ENCODE data around the gene TRIM58. TPM values are rescaled to one million over a fixed set of nuclear protein-coding genes. Genes with fewer than 3 reads are reported as not detected.

TRIM58 gene
- total and polyA plus RNA-seq, 2 donors (not counting 1 experiment from before 2014, with no cell fraction given): 0.50 to 3.5 TPM

- TF ChIP-seq CTCF (conservative IDR thresholded peaks at IDR 0.05 in 1 of 2, IDR thresholded peaks at IDR 0.05 in 1 of 2; ENCODE audit: low read depth in 1 of 2, low read length in 2 of 2) (no peak), EZH2 (IDR thresholded peaks at IDR 0.05; ENCODE audit: low read length, missing control alignments) (no peak)
- no peak overlapping the region for H3K27ac ChIP-seq (ENCODE audit: insufficient read depth, low read length)
- no peaks in the 10 kb centered on the region for H3K79me2 ChIP-seq (ENCODE audit: control insufficient read depth, insufficient read depth, low read length)
- no peak for DNase-seq (ENCODE audit: low read depth in 2 of 2)
- no peaks in the 10 kb centered on the region for H3K27me3 ChIP-seq (ENCODE audit: control insufficient read depth, insufficient read depth, low read length)
- H3K9me3 ChIP-seq (ENCODE audit: control insufficient read depth, insufficient read depth, low read depth, low read length): no peaks in the 10 kb centered on the region
- H2AFZ ChIP-seq (ENCODE audit: low read length): no peak overlapping the region
- H3K9ac ChIP-seq (ENCODE audit: insufficient read depth, low read length): no peak overlapping the region
- H3K4me2 ChIP-seq (ENCODE audit: extremely low read depth, insufficient read depth, low read length): no peak overlapping the region
- no peaks in the 10 kb centered on the region for H3K36me3 ChIP-seq (ENCODE audit: control insufficient read depth, insufficient read depth, low read length)
- H3K4me3 ChIP-seq (replicated peaks in 1 of 4; ENCODE audit: control extremely low read depth in 1 of 4, insufficient read depth in 1 of 4, low read depth in 3 of 4, low read length in 4 of 4): no peak overlapping the region
- no peaks in the 10 kb centered on the region for H3K4me1 ChIP-seq (ENCODE audit: control insufficient read depth, extremely low read depth, insufficient read depth, low read length)
- no peaks in the 10 kb centered on the region for H4K20me1 ChIP-seq (ENCODE audit: control insufficient read depth, extremely low read depth, insufficient read depth, low read length)
Measured at GRCh38 chr1:247833601-247834000, 23.4 kb upstream of the TRIM58 start.

- Histone ChIP-seq H3K4me3 (replicated peaks in 1 of 4; ENCODE audit: control extremely low read depth in 1 of 4, insufficient read depth in 1 of 4, low read depth in 3 of 4, low read length in 4 of 4) (no peak overlapping the region), H3K4me2 (ENCODE audit: extremely low read depth, insufficient read depth, low read length) (no peak overlapping the region), H2AFZ (ENCODE audit: low read length) (no peak overlapping the region), H3K27me3 (ENCODE audit: control insufficient read depth, insufficient read depth, low read length) (no peaks in the 10 kb centered on the region), H3K27ac (ENCODE audit: insufficient read depth, low read length) (no peak overlapping the region), H3K9me3 (ENCODE audit: control insufficient read depth, insufficient read depth, low read depth, low read length) (no peaks in the 10 kb centered on the region), H3K79me2 (ENCODE audit: control insufficient read depth, insufficient read depth, low read length) (no peaks in the 10 kb centered on the region), H3K4me1 (ENCODE audit: control insufficient read depth, extremely low read depth, insufficient read depth, low read length) (no peaks in the 10 kb centered on the region), H4K20me1 (ENCODE audit: control insufficient read depth, extremely low read depth, insufficient read depth, low read length) (no peaks in the 10 kb centered on the region), H3K9ac (ENCODE audit: insufficient read depth, low read length) (no peak overlapping the region), H3K36me3 (ENCODE audit: control insufficient read depth, insufficient read depth, low read length) (no peaks in the 10 kb centered on the region)
- TF ChIP-seq EZH2 (IDR thresholded peaks at IDR 0.05; ENCODE audit: low read length, missing control alignments) (no peak), CTCF (conservative IDR thresholded peaks at IDR 0.05 in 1 of 2, IDR thresholded peaks at IDR 0.05 in 1 of 2; ENCODE audit: low read depth in 1 of 2, low read length in 2 of 2) (no peak)
- DNase-seq (ENCODE audit: low read depth in 2 of 2): no peak
Measured at GRCh38 chr1:247840818-247841217, 16.2 kb upstream of the TRIM58 start.

GRCh38 chr1:247841796-247842195 is 15.2 kb upstream of the TRIM58 start, which contains the start of gene OR11L1:
Gene OR11L1, minus strand, starts transcription at chr1:247841896. Its CDS starts 0 bp downstream, at chr1:247841896.
- Histone ChIP-seq H3K4me1 (ENCODE audit: control insufficient read depth, extremely low read depth, insufficient read depth, low read length) (no peaks in the 10 kb centered on the region), H3K4me3 (replicated peaks in 1 of 4; ENCODE audit: control extremely low read depth in 1 of 4, insufficient read depth in 1 of 4, low read depth in 3 of 4, low read length in 4 of 4) (no peak within 1 kb of the TSS), H3K27me3 (ENCODE audit: control insufficient read depth, insufficient read depth, low read length) (no peaks in the 10 kb centered on the region), H3K79me2 (ENCODE audit: control insufficient read depth, insufficient read depth, low read length) (no peaks in the 10 kb centered on the region), H3K27ac (ENCODE audit: insufficient read depth, low read length) (no peak within 1 kb of the TSS), H4K20me1 (ENCODE audit: control insufficient read depth, extremely low read depth, insufficient read depth, low read length) (no peaks in the 10 kb centered on the region), H3K9ac (ENCODE audit: insufficient read depth, low read length) (no peak within 1 kb of the TSS), H3K9me3 (ENCODE audit: control insufficient read depth, insufficient read depth, low read depth, low read length) (no peaks in the 10 kb centered on the region), H2AFZ (ENCODE audit: low read length) (no peak within 1 kb of the TSS), H3K4me2 (ENCODE audit: extremely low read depth, insufficient read depth, low read length) (no peak within 1 kb of the TSS), H3K36me3 (ENCODE audit: control insufficient read depth, insufficient read depth, low read length) (no peaks in the 10 kb centered on the region)
- no peak for DNase-seq (ENCODE audit: low read depth in 2 of 2)
- TF ChIP-seq CTCF (conservative IDR thresholded peaks at IDR 0.05 in 1 of 2, IDR thresholded peaks at IDR 0.05 in 1 of 2; ENCODE audit: low read depth in 1 of 2, low read length in 2 of 2) (no peak), EZH2 (IDR thresholded peaks at IDR 0.05; ENCODE audit: low read length, missing control alignments) (no peak)
